ENCODE results near the gene CCDC172. TPM values are rescaled to one million over a fixed set of nuclear protein-coding genes. Genes with fewer than 3 reads are reported as not detected.

CCDC172 gene
- total and polyA plus RNA-seq, 2 experiments from 2014 or later, result 4.6 to 17.6 TPM

- Histone ChIP-seq H3K36me3 (ENCODE audit: insufficient read depth) (no peaks in the 10 kb centered on the region), H3K27ac (ENCODE audit: low read depth) (peak overlapping the region; percentile 85), H3K79me2 (replicated peaks; ENCODE audit: insufficient read depth) (0 out of 2 replicates have a peak, but pooled peaks cover 6% of the 10 kb centered on the region), H3K9me2 (ENCODE audit: insufficient read depth) (no peaks in the 10 kb centered on the region), H3F3A (replicated peaks; ENCODE audit: low read depth) (0 out of 2 replicates have a peak, but pooled peaks cover 4% of the 10 kb centered on the region), H2AFZ (peak overlapping the region; percentile 90; the same call in 1 of the 2 replicates), H4K20me1 (replicated peaks; ENCODE audit: insufficient read depth) (no peaks in the 10 kb centered on the region), H3K27me3 (ENCODE audit: insufficient read depth) (no peaks in the 10 kb centered on the region), H3K4me2 (peak overlapping the region; percentile 55), H3K4me1 (ENCODE audit: insufficient read depth) (peaks cover 34% of the 10 kb centered on the region), H3K4me3 (peak overlapping the region; percentile 29)
- Mint-ChIP-seq H3K4me1 (peaks cover 32% of the 10 kb centered on the region), H3K36me3 (ENCODE audit: low read depth) (no peaks in the 10 kb centered on the region), H3K4me3 (peak overlapping the region; percentile 60), H3K27ac (peak overlapping the region; percentile 92), H3K9me3 (no peaks in the 10 kb centered on the region; the same call in 2 of the 3 replicates), H3K27me3 (ENCODE audit: insufficient read depth, low read depth, poor library complexity) (peaks cover 4% of the 10 kb centered on the region)
- ATAC-seq (peak; percentile 91), DNase-seq (ENCODE audit: low spot score) (peak; percentile 58)
- TF ChIP-seq EZH2 (IDR thresholded peaks at IDR 0.05; ENCODE audit: low read depth, unreplicated experiment) (no peak), ZNF114 (CRISPR knock-in tag; IDR thresholded peaks at IDR 0.05) (no peak; the same call in 1 of the 2 replicates), JUNB (IDR thresholded peaks at IDR 0.05; ENCODE audit: unreplicated experiment) (no peak), EZH2phosphoT487 (IDR thresholded peaks at IDR 0.05; ENCODE audit: unreplicated experiment) (no peak), CREB1 (CRISPR knock-in tag; IDR thresholded peaks at IDR 0.05; ENCODE audit: low read depth) (no peak), NANOG (IDR thresholded peaks at IDR 0.05; ENCODE audit: borderline replicate concordance) (peak; percentile 68), ZNF331 (CRISPR knock-in tag; IDR thresholded peaks at IDR 0.05; ENCODE audit: low read depth) (no peak), STAT1 (IDR thresholded peaks at IDR 0.05; ENCODE audit: unreplicated experiment) (no peak), REST (IDR thresholded peaks at IDR 0.05; ENCODE audit: unreplicated experiment) (no peak), ZNF462 (CRISPR knock-in tag; IDR thresholded peaks at IDR 0.05) (peak; percentile 93), POLR2AphosphoS5 (IDR thresholded peaks at IDR 0.05; ENCODE audit: low read depth) (peak; percentile 55)
- TF ChIP-seq, protein P1, sequence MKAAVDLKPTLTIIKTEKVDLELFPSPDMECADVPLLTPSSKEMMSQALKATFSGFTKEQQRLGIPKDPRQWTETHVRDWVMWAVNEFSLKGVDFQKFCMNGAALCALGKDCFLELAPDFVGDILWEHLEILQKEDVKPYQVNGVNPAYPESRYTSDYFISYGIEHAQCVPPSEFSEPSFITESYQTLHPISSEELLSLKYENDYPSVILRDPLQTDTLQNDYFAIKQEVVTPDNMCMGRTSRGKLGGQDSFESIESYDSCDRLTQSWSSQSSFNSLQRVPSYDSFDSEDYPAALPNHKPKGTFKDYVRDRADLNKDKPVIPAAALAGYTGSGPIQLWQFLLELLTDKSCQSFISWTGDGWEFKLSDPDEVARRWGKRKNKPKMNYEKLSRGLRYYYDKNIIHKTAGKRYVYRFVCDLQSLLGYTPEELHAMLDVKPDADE (IDR thresholded peaks at IDR 0.05), result no peak
- TF ChIP-seq, protein P2, sequence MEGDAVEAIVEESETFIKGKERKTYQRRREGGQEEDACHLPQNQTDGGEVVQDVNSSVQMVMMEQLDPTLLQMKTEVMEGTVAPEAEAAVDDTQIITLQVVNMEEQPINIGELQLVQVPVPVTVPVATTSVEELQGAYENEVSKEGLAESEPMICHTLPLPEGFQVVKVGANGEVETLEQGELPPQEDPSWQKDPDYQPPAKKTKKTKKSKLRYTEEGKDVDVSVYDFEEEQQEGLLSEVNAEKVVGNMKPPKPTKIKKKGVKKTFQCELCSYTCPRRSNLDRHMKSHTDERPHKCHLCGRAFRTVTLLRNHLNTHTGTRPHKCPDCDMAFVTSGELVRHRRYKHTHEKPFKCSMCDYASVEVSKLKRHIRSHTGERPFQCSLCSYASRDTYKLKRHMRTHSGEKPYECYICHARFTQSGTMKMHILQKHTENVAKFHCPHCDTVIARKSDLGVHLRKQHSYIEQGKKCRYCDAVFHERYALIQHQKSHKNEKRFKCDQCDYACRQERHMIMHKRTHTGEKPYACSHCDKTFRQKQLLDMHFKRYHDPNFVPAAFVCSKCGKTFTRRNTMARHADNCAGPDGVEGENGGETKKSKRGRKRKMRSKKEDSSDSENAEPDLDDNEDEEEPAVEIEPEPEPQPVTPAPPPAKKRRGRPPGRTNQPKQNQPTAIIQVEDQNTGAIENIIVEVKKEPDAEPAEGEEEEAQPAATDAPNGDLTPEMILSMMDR (conservative IDR thresholded peaks at IDR 0.05; ENCODE audit: low read depth in 2 of 2), result no peak
These were observed 845 bp downstream of the CCDC172 start for GRCh38 chr10:116324951-116325635.

Measured in GM23338 (cell line).